RWPE2 (cell line): ENCODE measurements around the gene PEX7.
"Not testable (repeated sequence)": the region's sequence is repeated elsewhere in the genome, so short reads cannot be mapped to it uniquely, and the experiment has no call there.

ENCODE experiments used
- ATAC-seq: fragments of 200-7000 bp; cut with Tn5 transposase; 3 replicates; pipeline ENCODE4 v1.9.1; 2021; ENCODE audit warnings: low read depth
- DNase-seq: peaks from one replicate; pipeline ENCODE4 v3.0.0-alpha.2; 2020; ENCODE audit warnings: low spot score
- H3K27ac ChIP-seq: fragments of 450-650 bp; 2 replicates; pipeline ENCODE4 v1.5.1; 2017; ENCODE audit warnings: mild to moderate bottlenecking; ENCODE audit not compliant: poor library complexity, severe bottlenecking
- H3K27me3 ChIP-seq: fragments of 250-450 bp; sonication (Bioruptor Pico); 2 replicates; pipeline ENCODE4 v1.5.1; 2021; ENCODE audit warnings: mild to moderate bottlenecking, moderate library complexity; ENCODE audit not compliant: insufficient read depth, poor library complexity, severe bottlenecking
- H3K36me3 ChIP-seq: fragments of 250-450 bp; sonication (Bioruptor Pico); 2 replicates; pipeline ENCODE4 v1.5.1; 2020; ENCODE audit warnings: low read depth, mild to moderate bottlenecking, moderate library complexity
- H3K4me1 ChIP-seq: fragments of 250-450 bp; sonication (Bioruptor Pico); 2 replicates; pipeline ENCODE4 v1.5.1; 2021; ENCODE audit warnings: mild to moderate bottlenecking, moderate library complexity; ENCODE audit not compliant: insufficient read depth, poor library complexity, severe bottlenecking
- H3K4me3 ChIP-seq: fragments of 250-450 bp; sonication (Bioruptor Pico); 2 replicates; pipeline ENCODE4 v1.5.1; 2021; ENCODE audit warnings: mild to moderate bottlenecking, moderate library complexity; ENCODE audit not compliant: severe bottlenecking
- H3K9me3 ChIP-seq: fragments of 250-450 bp; sonication (Bioruptor Pico); 2 replicates; pipeline ENCODE4 v1.5.1; 2021; ENCODE audit warnings: mild to moderate bottlenecking, moderate library complexity; ENCODE audit not compliant: severe bottlenecking
- TF ChIP-seq, protein P1 (sequence below): fragments of 450-650 bp; IDR thresholded peaks from one replicate; pipeline ENCODE4 v1.5.1; 2017; ENCODE audit warnings: mild to moderate bottlenecking, moderate library complexity; ENCODE audit not compliant: poor library complexity, severe bottlenecking

PEX7 gene

DNA sequence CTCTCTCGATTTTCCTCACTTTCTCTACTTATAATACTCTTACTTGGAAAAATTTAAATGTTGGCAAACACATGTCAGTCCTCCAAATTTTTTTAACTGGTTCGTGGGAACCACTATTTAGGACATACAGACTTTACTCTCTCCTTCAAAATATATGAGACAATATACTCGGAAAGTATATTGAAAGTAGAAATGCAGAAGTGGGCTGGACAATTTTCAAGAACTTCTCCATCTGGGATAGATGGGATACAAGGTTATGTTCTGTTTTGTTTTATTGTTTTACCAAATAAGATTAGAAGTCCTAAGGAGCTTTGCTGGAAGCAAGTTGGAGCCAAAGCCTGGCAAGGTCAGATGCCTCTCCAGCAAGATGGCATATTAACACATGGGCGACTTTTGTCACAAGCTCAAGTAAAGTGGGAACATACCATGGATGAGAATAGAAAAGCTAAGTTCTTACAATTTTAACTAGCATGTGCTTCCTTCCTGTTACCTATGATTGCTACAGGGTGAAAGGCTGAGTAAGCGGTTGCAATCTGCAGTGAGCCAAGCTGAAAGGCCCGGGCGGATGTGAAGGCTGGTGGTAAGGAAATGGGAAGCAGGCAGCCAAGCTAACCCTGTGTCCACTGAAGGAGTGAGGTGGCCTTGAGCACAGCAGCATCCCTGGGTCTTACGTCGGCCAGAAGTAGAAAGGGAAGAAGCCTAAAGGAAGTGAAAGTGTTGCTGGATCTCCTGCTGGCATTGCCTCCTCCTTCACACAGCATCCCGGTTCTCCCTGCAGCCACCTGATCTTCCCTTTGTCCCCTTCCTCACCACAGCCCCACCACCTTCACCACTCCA lies 37.3 kb upstream of the PEX7 start:
- H3K36me3 ChIP-seq: no peaks in the 10 kb centered on the region
- H3K4me1 ChIP-seq: peaks cover 23% of the 10 kb centered on the region
- TF ChIP-seq, protein P1, sequence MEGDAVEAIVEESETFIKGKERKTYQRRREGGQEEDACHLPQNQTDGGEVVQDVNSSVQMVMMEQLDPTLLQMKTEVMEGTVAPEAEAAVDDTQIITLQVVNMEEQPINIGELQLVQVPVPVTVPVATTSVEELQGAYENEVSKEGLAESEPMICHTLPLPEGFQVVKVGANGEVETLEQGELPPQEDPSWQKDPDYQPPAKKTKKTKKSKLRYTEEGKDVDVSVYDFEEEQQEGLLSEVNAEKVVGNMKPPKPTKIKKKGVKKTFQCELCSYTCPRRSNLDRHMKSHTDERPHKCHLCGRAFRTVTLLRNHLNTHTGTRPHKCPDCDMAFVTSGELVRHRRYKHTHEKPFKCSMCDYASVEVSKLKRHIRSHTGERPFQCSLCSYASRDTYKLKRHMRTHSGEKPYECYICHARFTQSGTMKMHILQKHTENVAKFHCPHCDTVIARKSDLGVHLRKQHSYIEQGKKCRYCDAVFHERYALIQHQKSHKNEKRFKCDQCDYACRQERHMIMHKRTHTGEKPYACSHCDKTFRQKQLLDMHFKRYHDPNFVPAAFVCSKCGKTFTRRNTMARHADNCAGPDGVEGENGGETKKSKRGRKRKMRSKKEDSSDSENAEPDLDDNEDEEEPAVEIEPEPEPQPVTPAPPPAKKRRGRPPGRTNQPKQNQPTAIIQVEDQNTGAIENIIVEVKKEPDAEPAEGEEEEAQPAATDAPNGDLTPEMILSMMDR: no peak
- no peak for ATAC-seq
- no peaks in the 10 kb centered on the region for H3K27me3 ChIP-seq
- H3K9me3 ChIP-seq: no peaks in the 10 kb centered on the region
- H3K27ac ChIP-seq: no peak overlapping the region
- no peak overlapping the region for H3K4me3 ChIP-seq
- no peak for DNase-seq

- DNase-seq (no peak), ATAC-seq (no peak)
- peaks cover 29% of the 10 kb centered on the region for H3K4me1 ChIP-seq
- 0 out of 2 replicates have a peak, but pooled peaks cover 3% of the 10 kb centered on the region for H3K36me3 ChIP-seq
- TF ChIP-seq, protein P1: no peak
- no peak overlapping the region for H3K27ac ChIP-seq
- no peak overlapping the region for H3K4me3 ChIP-seq
- H3K9me3 ChIP-seq: no peaks in the 10 kb centered on the region
- H3K27me3 ChIP-seq: no peaks in the 10 kb centered on the region
These were observed 35.7 kb upstream of the PEX7 start for GRCh38 chr6:136786658-136787057.

GRCh38 chr6:136787726-136788068 lies 34.7 kb upstream of the PEX7 start:
- TF ChIP-seq, protein P1: no peak
- ATAC-seq (no peak), DNase-seq (no peak)
- peaks cover 23% of the 10 kb centered on the region for H3K4me1 ChIP-seq
- H3K36me3 ChIP-seq: 0 out of 2 replicates have a peak, but pooled peaks cover 3% of the 10 kb centered on the region
- peak overlapping the region; percentile 21 for H3K27ac ChIP-seq
- H3K9me3 ChIP-seq: no peaks in the 10 kb centered on the region
- H3K27me3 ChIP-seq: no peaks in the 10 kb centered on the region
- H3K4me3 ChIP-seq: no peak overlapping the region

- Histone ChIP-seq H3K27ac (peak overlapping the region; percentile 21), H3K4me1 (peaks cover 23% of the 10 kb centered on the region), H3K27me3 (no peaks in the 10 kb centered on the region), H3K4me3 (no peak overlapping the region), H3K36me3 (0 out of 2 replicates have a peak, but pooled peaks cover 3% of the 10 kb centered on the region), H3K9me3 (no peaks in the 10 kb centered on the region)
- TF ChIP-seq, protein P1: no peak
- DNase-seq: no peak
- ATAC-seq: no peak
These were observed 34.1 kb upstream of the PEX7 start for GRCh38 chr6:136788069-136788902.

DNA sequence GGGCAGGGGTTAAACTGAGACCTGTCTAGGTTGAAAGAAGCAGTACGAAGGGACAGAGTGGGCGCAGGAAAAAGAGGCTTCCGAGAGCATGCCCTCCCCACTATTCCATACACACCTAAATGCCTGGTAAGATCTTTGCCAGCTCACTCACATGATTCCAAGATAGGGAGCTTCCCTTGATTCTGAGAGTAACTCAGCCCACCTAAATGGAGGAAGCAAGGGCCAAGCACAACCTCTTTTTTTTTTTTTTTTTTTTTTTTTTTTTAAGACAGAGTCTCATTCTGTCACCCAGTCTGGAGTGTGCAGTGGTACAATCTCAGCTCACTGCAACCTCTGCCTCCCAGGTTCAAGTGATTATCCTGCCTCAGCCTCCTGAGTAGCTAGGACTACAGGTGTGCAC lies 33.0 kb upstream of the PEX7 start:
- not testable (repeated sequence) for H3K9me3 ChIP-seq, H3K27me3 ChIP-seq, H3K36me3 ChIP-seq, H3K4me3 ChIP-seq, H3K27ac ChIP-seq, ATAC-seq, DNase-seq
- H3K4me1 ChIP-seq: peaks cover 25% of the 10 kb centered on the region
